Nephron progenitor cell (in vitro differentiated cells): ENCODE measurements around the gene ITPR1.
A peak's percentile ranks its signal among the peaks of the same experiment; 100 is the strongest.
"Not testable (repeated sequence)": the region's sequence is repeated elsewhere in the genome, so short reads cannot be mapped to it uniquely, and the experiment has no call there.

Experiments
- DNase-seq: peaks from one replicate; pipeline ENCODE4 v3.0.0; 2021
- H3K27ac Mint-ChIP-seq: 2 replicates; pipeline ENCODE4 v1.8.0; 2021; ENCODE audit warnings: mild to moderate bottlenecking, moderate library complexity, mixed read lengths
- H3K27me3 Mint-ChIP-seq: 2 replicates; pipeline ENCODE4 v1.8.0; 2021; ENCODE audit warnings: mild to moderate bottlenecking, low read depth, mixed read lengths; ENCODE audit not compliant: poor library complexity
- H3K36me3 Mint-ChIP-seq: 2 replicates; pipeline ENCODE4 v1.8.0; 2021; ENCODE audit warnings: low read depth, mixed read lengths
- H3K4me1 Mint-ChIP-seq: 2 replicates; pipeline ENCODE4 v1.8.0; 2021; ENCODE audit warnings: mixed read lengths
- H3K4me3 Mint-ChIP-seq: 2 replicates; pipeline ENCODE4 v1.8.0; 2021; ENCODE audit warnings: mild to moderate bottlenecking, moderate library complexity, mixed read lengths
- H3K9me3 Mint-ChIP-seq: 2 replicates; pipeline ENCODE4 v1.8.0; 2021; ENCODE audit warnings: mild to moderate bottlenecking, moderate library complexity, mixed read lengths
- TF ChIP-seq, protein P1 (sequence below): fragments of 200-600 bp; sonication (generic); IDR thresholded peaks from 2 replicates; pipeline ENCODE4 v1.5.0; 2021; ENCODE audit warnings: antibody characterized with exemption

ITPR1 gene

DNA sequence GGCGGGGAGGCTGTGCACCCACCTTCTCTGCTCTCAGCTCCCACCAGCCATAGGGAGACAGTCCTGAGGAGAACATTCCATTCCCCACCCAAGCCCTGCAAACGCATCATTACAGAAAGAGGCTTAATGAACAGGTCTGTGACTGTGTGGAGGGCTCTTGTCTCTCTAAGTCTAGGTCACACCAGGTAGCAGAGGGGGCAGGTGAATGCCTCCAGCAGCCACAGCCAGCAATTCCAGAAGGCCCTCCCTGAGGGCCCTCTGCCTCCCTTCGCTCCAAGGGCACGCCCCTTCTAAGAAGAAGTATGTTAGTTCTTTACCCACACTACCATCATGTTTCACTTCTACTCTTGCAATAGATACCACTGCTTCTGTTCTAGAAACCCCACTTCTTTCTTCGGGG lies 268.6 kb downstream of the ITPR1 start:
- peaks cover 61% of the 10 kb centered on the region for H3K9me3 Mint-ChIP-seq
- DNase-seq = no peak
- no peak overlapping the region for H3K4me3 Mint-ChIP-seq
- peaks cover 26% of the 10 kb centered on the region for H3K4me1 Mint-ChIP-seq
- TF ChIP-seq, protein P1, sequence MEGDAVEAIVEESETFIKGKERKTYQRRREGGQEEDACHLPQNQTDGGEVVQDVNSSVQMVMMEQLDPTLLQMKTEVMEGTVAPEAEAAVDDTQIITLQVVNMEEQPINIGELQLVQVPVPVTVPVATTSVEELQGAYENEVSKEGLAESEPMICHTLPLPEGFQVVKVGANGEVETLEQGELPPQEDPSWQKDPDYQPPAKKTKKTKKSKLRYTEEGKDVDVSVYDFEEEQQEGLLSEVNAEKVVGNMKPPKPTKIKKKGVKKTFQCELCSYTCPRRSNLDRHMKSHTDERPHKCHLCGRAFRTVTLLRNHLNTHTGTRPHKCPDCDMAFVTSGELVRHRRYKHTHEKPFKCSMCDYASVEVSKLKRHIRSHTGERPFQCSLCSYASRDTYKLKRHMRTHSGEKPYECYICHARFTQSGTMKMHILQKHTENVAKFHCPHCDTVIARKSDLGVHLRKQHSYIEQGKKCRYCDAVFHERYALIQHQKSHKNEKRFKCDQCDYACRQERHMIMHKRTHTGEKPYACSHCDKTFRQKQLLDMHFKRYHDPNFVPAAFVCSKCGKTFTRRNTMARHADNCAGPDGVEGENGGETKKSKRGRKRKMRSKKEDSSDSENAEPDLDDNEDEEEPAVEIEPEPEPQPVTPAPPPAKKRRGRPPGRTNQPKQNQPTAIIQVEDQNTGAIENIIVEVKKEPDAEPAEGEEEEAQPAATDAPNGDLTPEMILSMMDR = no peak
- H3K27ac Mint-ChIP-seq = no peak overlapping the region
- H3K27me3 Mint-ChIP-seq = peaks cover 5% of the 10 kb centered on the region
- H3K36me3 Mint-ChIP-seq = peaks cover 100% of the 10 kb centered on the region

DNA sequence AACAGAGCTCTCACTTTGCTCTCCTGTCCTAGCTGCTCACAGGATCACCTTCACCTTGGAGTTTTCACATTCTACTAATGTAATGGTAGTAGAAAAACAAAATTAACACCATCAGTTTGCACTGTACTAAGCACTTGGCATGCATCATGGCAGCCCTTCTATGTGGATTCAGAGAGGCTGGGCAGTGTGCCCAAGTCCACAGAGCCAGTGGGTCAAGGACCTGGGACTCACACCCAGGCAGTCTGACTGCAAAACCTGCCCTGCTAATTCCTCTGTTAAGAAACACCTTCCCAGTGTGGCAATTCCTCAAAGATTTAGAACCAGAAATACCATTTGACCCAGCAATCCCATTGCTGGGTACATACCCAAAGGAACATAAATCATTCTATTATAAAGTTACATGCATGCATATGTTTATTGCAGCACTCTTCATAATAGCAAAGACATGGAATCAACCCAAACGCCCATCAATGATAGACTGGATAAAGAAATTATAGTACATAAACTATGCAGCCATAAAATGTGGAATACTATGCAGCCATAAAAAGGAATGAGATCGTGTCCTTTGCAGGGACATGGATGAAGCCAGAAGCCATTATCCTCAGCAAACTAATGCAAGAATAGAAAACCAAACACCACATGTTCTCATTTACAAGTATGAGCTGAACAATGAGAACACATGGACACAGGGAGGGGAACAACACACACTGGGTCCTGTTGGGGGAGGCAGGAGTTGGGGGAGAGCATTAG lies 269.5 kb downstream of the ITPR1 start:
- H3K9me3 Mint-ChIP-seq = peaks cover 61% of the 10 kb centered on the region

DNA sequence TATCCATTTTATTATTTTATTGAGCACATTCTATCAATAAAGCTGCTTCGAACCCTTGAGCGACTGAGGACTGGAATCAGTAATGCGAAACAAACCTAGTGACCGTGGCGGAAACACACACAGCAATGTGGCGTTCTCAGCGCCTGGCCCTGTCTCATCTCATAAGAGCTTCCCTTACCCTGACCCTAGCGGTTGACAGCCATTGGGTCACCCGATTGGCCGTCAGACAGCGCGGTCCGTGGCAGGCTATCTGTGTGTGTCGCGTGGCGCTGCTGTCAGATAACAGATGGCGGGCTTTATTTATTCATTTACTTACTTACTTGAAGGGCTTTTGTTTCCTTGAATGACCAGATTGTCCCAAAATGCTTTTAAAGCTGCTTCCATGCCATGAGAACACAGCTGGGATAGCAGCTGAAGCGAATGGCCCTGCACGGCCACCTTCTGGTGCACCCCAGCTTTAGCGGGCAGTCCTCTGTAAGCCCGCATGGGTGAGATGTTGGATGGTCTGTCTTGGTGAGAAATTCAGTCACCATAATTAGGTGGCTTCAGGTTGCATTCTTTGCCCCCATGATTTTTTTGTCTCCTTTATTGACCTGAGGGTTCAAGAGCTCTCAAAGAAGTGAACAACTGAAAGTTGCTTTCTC lies 270.6 kb downstream of the ITPR1 start:
- DNase-seq = no peak
- Mint-ChIP-seq H3K4me3 (no peak overlapping the region), H3K27me3 (peaks cover 3% of the 10 kb centered on the region)

More for the DNA sequence above, 269.5 kb downstream of the ITPR1 start:
- not testable (repeated sequence) for DNase-seq, H3K27ac Mint-ChIP-seq, H3K4me3 Mint-ChIP-seq, H3K27me3 Mint-ChIP-seq
- Mint-ChIP-seq H3K4me1 (peaks cover 18% of the 10 kb centered on the region), H3K36me3 (peaks cover 99% of the 10 kb centered on the region)

DNA sequence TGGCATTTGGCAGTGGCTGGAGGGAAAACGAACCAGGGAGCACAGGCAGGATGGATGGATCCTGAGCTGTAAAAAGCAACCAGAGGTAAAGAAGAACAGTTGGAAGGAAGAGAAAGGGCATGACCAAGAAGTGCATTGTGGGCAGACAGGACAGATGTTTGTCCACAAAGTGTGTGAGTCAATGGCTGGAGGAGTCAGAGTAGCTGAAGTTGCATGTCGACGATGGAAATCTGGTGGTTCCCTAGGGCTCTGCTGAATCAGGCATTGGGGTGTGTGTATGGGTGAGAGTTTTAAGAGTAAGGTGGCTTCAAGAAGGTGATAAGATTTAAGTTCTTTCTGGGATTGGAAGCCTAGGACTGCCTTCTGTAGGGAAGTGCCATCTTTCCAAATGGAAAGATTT lies 272.1 kb downstream of the ITPR1 start:
- Mint-ChIP-seq H3K27me3 (peaks cover 5% of the 10 kb centered on the region), H3K4me3 (no peak overlapping the region), H3K9me3 (peaks cover 57% of the 10 kb centered on the region), H3K4me1 (no peaks in the 10 kb centered on the region), H3K36me3 (peaks cover 95% of the 10 kb centered on the region), H3K27ac (peak overlapping the region; percentile 48)
- TF ChIP-seq, protein P1 = no peak
- no peak for DNase-seq

More for the DNA sequence above, 270.6 kb downstream of the ITPR1 start:
- peaks cover 96% of the 10 kb centered on the region for H3K36me3 Mint-ChIP-seq
- peaks cover 61% of the 10 kb centered on the region for H3K9me3 Mint-ChIP-seq
- TF ChIP-seq, protein P1 = no peak
- H3K4me1 Mint-ChIP-seq = peaks cover 8% of the 10 kb centered on the region
- H3K27ac Mint-ChIP-seq = no peak overlapping the region

DNA sequence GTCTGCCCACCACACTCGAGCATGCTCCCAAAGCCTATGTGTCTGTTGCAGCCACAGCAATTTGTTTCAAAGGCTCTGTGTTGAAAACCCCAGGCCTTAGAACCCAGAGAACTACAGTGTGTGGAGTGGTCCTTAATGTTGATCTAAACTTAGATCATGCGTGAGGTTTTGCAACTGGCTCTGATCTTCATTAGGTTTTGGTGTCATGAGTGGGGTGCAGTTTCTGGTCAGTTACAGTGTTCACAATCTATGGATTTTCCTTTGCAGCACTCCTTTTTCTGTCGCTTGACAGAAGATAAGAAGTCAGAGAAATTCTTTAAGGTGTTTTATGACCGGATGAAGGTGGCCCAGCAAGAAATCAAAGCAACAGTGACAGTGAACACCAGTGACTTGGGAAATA lies 273.1 kb downstream of the ITPR1 start:
- TF ChIP-seq, protein P1 = no peak
- H3K36me3 Mint-ChIP-seq = peaks cover 92% of the 10 kb centered on the region
- no peak for DNase-seq
- peaks cover 49% of the 10 kb centered on the region for H3K9me3 Mint-ChIP-seq
- no peak overlapping the region for H3K27ac Mint-ChIP-seq
- H3K4me1 Mint-ChIP-seq = no peaks in the 10 kb centered on the region
- H3K27me3 Mint-ChIP-seq = peaks cover 3% of the 10 kb centered on the region
- no peak overlapping the region for H3K4me3 Mint-ChIP-seq

DNA sequence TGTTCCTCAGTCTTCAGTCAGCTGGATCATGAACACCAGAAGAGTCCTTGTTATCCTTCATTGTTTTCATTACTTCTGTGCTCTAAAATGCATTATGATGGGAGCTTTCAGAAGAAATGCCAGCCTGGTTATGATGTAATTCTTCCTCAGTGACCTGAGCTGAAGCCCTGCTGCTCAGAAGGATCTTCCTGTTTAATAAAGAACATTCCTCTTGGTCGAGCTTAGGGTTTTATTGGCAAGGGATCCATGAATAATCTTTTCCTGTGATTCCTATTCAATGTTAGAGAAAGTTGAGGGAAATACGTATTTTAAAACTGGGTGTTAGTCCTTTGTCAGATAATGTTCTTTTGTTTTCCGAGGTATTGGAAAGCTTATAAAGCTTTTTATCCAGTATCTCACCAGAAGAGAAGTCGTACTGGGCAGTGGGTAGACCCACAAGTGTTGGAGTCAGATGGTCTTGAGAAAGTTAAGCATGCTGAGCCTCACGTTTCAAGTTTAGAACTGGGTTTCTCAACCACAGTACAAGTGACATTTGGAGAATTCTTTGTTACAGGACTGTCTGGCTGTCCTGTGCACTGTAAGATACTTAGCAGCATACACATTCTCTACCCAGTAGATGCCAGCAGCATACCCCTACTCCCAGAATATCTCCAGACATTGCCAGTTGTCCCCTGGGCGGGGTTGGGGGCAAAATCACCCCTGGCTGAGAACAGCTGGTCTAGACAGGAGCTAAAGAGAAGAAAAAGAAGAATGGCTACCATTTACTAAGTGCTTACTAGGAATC lies 273.8 kb downstream of the ITPR1 start:
- Mint-ChIP-seq H3K27ac (no peak overlapping the region), H3K4me1 (no peaks in the 10 kb centered on the region), H3K9me3 (peaks cover 43% of the 10 kb centered on the region), H3K4me3 (no peak overlapping the region), H3K27me3 (peaks cover 3% of the 10 kb centered on the region), H3K36me3 (peaks cover 89% of the 10 kb centered on the region)
- no peak for DNase-seq
- TF ChIP-seq, protein P1 = no peak
